DOHH2 (cell line): Measurements from ENCODE around the gene CIAPIN1.

Experiments used
- H3F3A ChIP-seq: fragments of 200-600 bp; sonication (generic), shearing (Covaris generic); 2 replicates; pipeline ENCODE4 v1.6.0; 2016; ENCODE audit warnings: antibody characterized with exemption, mild to moderate bottlenecking; ENCODE audit not compliant: control insufficient read depth, insufficient read depth
- H3K27ac ChIP-seq: fragments of 200-600 bp; sonication (generic); 2 replicates; pipeline ENCODE4 v1.5.1; 2014; ENCODE audit warnings: low read depth, mild to moderate bottlenecking, low read length, moderate library complexity
- H3K27me3 ChIP-seq: fragments of 200-600 bp; sonication (generic); 2 replicates; pipeline ENCODE4 v1.6.1; 2014; ENCODE audit warnings: mild to moderate bottlenecking, low read length, mixed read lengths; ENCODE audit not compliant: control insufficient read depth
- H3K36me3 ChIP-seq: fragments of 200-600 bp; sonication (generic); 2 replicates; pipeline ENCODE4 v1.6.1; 2014; ENCODE audit warnings: mild to moderate bottlenecking, low read length, moderate library complexity, mixed read lengths; ENCODE audit not compliant: control insufficient read depth
- H3K4me1 ChIP-seq: fragments of 200-600 bp; sonication (generic); 2 replicates; pipeline ENCODE4 v1.6.1; 2014; ENCODE audit warnings: mild to moderate bottlenecking, low read length, mixed read lengths; ENCODE audit not compliant: control insufficient read depth
- H3K4me2 ChIP-seq: fragments of 200-600 bp; sonication (generic); 2 replicates; pipeline ENCODE4 v1.6.0; 2014; ENCODE audit warnings: mild to moderate bottlenecking, low read length, moderate library complexity
- H3K4me3 ChIP-seq: fragments of 200-600 bp; sonication (generic); 2 replicates; pipeline ENCODE4 v1.5.1; 2014; ENCODE audit warnings: mild to moderate bottlenecking, low read length, mixed read lengths
- H3K79me2 ChIP-seq: fragments of 200-600 bp; sonication (generic); 2 replicates; pipeline ENCODE4 v1.6.1; 2014; ENCODE audit warnings: mild to moderate bottlenecking, low read length, mixed read lengths; ENCODE audit not compliant: control insufficient read depth
- H3K9me2 ChIP-seq: fragments of 200-600 bp; sonication (generic); replicated peaks from 2 replicates; pipeline ENCODE4 v1.6.1; 2014; ENCODE audit warnings: mild to moderate bottlenecking, low read length, mixed read lengths; ENCODE audit not compliant: control insufficient read depth
- H3K9me3 ChIP-seq: fragments of 200-600 bp; sonication (generic); 2 replicates; pipeline ENCODE4 v1.6.1; 2014; ENCODE audit warnings: antibody characterized with exemption, low read length, mixed read lengths; ENCODE audit not compliant: control insufficient read depth, insufficient read depth
- H4K20me1 ChIP-seq: fragments of 200-600 bp; sonication (generic); 2 replicates; pipeline ENCODE4 v1.6.0; 2014; ENCODE audit warnings: low read depth, mild to moderate bottlenecking, antibody characterized with exemption, low read length, moderate library complexity; ENCODE audit not compliant: control insufficient read depth, insufficient read depth
- EZH2phosphoT487 ChIP-seq: fragments of 200-600 bp; sonication (generic); IDR thresholded peaks from 2 replicates; pipeline ENCODE4 v1.6.1; 2017; ENCODE audit warnings: borderline replicate concordance, mild to moderate bottlenecking, antibody characterized with exemption, low read length, moderate library complexity, mixed read lengths
- TF ChIP-seq, protein P1 (sequence below): fragments of 200-600 bp; sonication (generic); IDR thresholded peaks from one replicate; pipeline ENCODE4 v1.5.1; 2014; ENCODE audit warnings: antibody characterized with exemption, mild to moderate bottlenecking, low read depth, low read length; ENCODE audit not compliant: poor library complexity, severe bottlenecking

Gene CIAPIN1

DNA sequence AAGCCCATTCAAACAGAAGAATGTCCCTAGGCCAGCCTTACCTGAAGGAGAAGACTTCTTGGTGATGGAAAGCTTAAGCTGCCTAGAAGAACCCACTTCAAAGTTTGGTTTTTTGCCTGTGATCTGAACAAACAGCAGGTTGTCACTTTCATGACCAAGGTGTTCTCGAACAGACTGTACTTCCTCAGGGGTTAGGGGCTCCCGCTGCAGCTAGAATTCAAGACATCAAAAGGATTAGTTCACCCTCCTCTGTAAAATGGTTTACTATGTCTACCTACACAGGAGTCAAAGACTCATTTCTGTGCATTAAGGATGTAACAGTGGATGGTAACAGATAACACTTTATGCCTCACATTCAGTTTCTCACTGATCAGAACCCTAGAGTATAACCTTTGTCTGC lies 13.2 kb downstream of the CIAPIN1 start:
- no peak overlapping the region for H3K27ac ChIP-seq
- H3K9me2 ChIP-seq: no peaks in the 10 kb centered on the region
- H3F3A ChIP-seq: 0 out of 2 replicates have a peak, but pooled peaks cover 5% of the 10 kb centered on the region
- TF ChIP-seq, protein P1, sequence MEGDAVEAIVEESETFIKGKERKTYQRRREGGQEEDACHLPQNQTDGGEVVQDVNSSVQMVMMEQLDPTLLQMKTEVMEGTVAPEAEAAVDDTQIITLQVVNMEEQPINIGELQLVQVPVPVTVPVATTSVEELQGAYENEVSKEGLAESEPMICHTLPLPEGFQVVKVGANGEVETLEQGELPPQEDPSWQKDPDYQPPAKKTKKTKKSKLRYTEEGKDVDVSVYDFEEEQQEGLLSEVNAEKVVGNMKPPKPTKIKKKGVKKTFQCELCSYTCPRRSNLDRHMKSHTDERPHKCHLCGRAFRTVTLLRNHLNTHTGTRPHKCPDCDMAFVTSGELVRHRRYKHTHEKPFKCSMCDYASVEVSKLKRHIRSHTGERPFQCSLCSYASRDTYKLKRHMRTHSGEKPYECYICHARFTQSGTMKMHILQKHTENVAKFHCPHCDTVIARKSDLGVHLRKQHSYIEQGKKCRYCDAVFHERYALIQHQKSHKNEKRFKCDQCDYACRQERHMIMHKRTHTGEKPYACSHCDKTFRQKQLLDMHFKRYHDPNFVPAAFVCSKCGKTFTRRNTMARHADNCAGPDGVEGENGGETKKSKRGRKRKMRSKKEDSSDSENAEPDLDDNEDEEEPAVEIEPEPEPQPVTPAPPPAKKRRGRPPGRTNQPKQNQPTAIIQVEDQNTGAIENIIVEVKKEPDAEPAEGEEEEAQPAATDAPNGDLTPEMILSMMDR: no peak
- TF ChIP-seq EZH2phosphoT487: no peak
- H3K4me2 ChIP-seq: no peak overlapping the region
- H3K36me3 ChIP-seq: peaks cover 79% of the 10 kb centered on the region
- H3K4me3 ChIP-seq: no peak overlapping the region
- no peaks in the 10 kb centered on the region for H3K9me3 ChIP-seq
- no peaks in the 10 kb centered on the region for H3K27me3 ChIP-seq
- H3K79me2 ChIP-seq: no peaks in the 10 kb centered on the region
- no peaks in the 10 kb centered on the region for H4K20me1 ChIP-seq
- H3K4me1 ChIP-seq: no peaks in the 10 kb centered on the region

DNA sequence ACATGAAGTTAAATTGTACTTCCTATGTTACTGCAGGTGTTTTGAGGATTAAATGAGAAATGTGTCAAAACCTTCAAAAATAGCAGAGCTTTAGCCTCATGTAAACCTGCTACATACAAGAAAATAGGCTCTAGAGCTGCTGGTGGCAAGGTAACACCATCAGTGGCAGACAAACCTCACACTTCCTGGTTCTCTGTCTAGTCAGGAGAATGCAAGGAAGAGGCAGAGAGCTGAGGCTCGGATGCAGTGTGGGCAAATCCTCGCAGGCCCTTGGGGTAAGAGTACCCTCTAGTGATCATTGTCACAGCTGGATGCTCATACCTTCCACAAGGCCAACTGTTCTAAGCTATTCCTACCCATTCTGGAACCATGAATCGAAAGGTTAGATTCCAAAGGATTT lies 14.2 kb downstream of the CIAPIN1 start:
- Histone ChIP-seq H3K4me2 (no peak overlapping the region), H3F3A (no peaks in the 10 kb centered on the region), H3K9me3 (no peaks in the 10 kb centered on the region), H3K4me1 (no peaks in the 10 kb centered on the region), H3K27ac (no peak overlapping the region), H3K27me3 (no peaks in the 10 kb centered on the region), H3K36me3 (peaks cover 79% of the 10 kb centered on the region), H3K4me3 (no peak overlapping the region), H3K9me2 (no peaks in the 10 kb centered on the region), H3K79me2 (no peaks in the 10 kb centered on the region), H4K20me1 (no peaks in the 10 kb centered on the region)
- TF ChIP-seq, protein P1: no peak
- no peak for TF ChIP-seq EZH2phosphoT487

DNA sequence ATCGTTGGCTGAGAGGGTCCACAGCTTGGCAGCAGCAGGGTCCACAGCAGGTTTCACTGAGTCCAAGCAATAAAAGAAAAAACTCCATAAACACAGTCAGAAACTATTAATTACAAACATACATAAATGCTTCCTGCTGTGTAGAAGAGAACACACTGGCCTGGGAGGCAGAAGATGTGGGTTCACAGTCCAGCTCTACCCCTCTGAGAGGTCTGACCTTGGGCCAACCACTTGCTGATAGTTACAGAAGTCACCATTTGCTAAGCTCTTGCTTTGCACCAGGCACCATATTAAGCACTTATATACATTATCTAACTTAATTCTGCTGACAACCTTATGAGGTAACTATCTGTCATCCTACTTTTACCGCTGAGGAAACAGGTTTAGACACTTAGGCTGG lies 14.7 kb downstream of the CIAPIN1 start:
- no peaks in the 10 kb centered on the region for H3K79me2 ChIP-seq
- H4K20me1 ChIP-seq: no peaks in the 10 kb centered on the region
- H3K9me2 ChIP-seq: no peaks in the 10 kb centered on the region
- H3K4me2 ChIP-seq: no peak overlapping the region
- H3K27me3 ChIP-seq: no peaks in the 10 kb centered on the region
- H3K4me1 ChIP-seq: no peaks in the 10 kb centered on the region
- no peak overlapping the region for H3K4me3 ChIP-seq
- no peaks in the 10 kb centered on the region for H3F3A ChIP-seq
- no peak for TF ChIP-seq EZH2phosphoT487
- TF ChIP-seq, protein P1: no peak
- no peak overlapping the region for H3K27ac ChIP-seq
- H3K9me3 ChIP-seq: no peaks in the 10 kb centered on the region
- H3K36me3 ChIP-seq: peaks cover 81% of the 10 kb centered on the region

DNA sequence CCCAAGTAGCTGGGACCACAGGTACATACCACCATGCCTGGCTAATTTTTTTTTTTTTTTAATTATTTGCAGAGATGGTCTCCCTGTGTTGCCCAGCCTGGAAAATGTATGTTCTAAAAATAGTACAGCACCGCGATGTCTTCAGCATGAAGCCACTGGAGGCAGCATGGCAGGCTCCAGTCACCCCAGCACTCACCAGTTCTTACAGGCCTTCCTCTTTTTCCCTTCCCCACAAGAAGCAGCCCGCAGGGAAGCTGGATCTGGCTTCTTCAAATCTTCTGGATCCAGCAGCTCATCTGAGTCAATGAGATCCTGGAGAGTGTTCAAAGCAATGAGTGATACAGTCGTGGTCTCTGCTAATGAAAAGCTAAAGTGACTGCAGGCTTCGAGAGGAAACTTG lies 16.2 kb downstream of the CIAPIN1 start:
- no peaks in the 10 kb centered on the region for H3F3A ChIP-seq
- H3K4me1 ChIP-seq: no peaks in the 10 kb centered on the region
- no peaks in the 10 kb centered on the region for H3K9me2 ChIP-seq
- H3K4me3 ChIP-seq: no peak overlapping the region
- H4K20me1 ChIP-seq: no peaks in the 10 kb centered on the region
- no peaks in the 10 kb centered on the region for H3K27me3 ChIP-seq
- no peak for TF ChIP-seq EZH2phosphoT487
- TF ChIP-seq, protein P1: no peak
- H3K36me3 ChIP-seq: peaks cover 77% of the 10 kb centered on the region
- no peak overlapping the region for H3K27ac ChIP-seq
- H3K79me2 ChIP-seq: no peaks in the 10 kb centered on the region
- no peaks in the 10 kb centered on the region for H3K9me3 ChIP-seq
- H3K4me2 ChIP-seq: no peak overlapping the region
